Trophoblast cell (in vitro differentiated cells and primary cell): Measurements from ENCODE around the gene ANKRD28.

Experiments
- DNase-seq, 2 donors: peaks; one replicate each; pipeline ENCODE4 v3.0.0-alpha.2; 2016
- H2AFZ ChIP-seq: 2 replicates; pipeline ENCODE4 v1.6.1; 2013; ENCODE audit warnings: low read length, moderate library complexity, mild to moderate bottlenecking; ENCODE audit not compliant: insufficient read depth, poor library complexity
- H2AK5ac ChIP-seq: 2 replicates; pipeline ENCODE4 v1.6.1; 2013; ENCODE audit warnings: mild to moderate bottlenecking, low read length
- H2BK120ac ChIP-seq: 2 replicates; pipeline ENCODE4 v1.6.1; 2013; ENCODE audit warnings: low read length, mild to moderate bottlenecking, moderate library complexity; ENCODE audit not compliant: insufficient read depth, poor library complexity
- H2BK12ac ChIP-seq: 2 replicates; pipeline ENCODE4 v1.6.1; 2013; ENCODE audit warnings: mild to moderate bottlenecking, low read length, moderate library complexity
- H2BK5ac ChIP-seq: 2 replicates; pipeline ENCODE4 v1.6.1; 2013; ENCODE audit warnings: low read length, low read depth, moderate library complexity, mild to moderate bottlenecking; ENCODE audit not compliant: poor library complexity
- H3K14ac ChIP-seq: 2 replicates; pipeline ENCODE4 v1.6.1; 2013; ENCODE audit warnings: mild to moderate bottlenecking, low read length
- H3K18ac ChIP-seq: 2 replicates; pipeline ENCODE4 v1.6.1; 2013; ENCODE audit warnings: mild to moderate bottlenecking, low read length
- H3K23ac ChIP-seq: 2 replicates; pipeline ENCODE4 v1.6.1; 2013; ENCODE audit warnings: low read length
- H3K27ac ChIP-seq: 2 replicates; pipeline ENCODE4 v1.5.1; 2013; ENCODE audit warnings: low read depth, mild to moderate bottlenecking, inconsistent platforms, low read length, moderate library complexity
- H3K27me3 ChIP-seq: 2 replicates; pipeline ENCODE4 v1.6.1; 2013; ENCODE audit warnings: inconsistent platforms, mild to moderate bottlenecking, low read length, moderate library complexity; ENCODE audit not compliant: insufficient read depth
- H3K36me3 ChIP-seq, 2 experiments: 1 replicate in 1 of 2; 2 replicates in 1 of 2; pipeline ENCODE4 v1.6.1; 2013; ENCODE audit warnings: low read length in 2 of 2, mild to moderate bottlenecking in 2 of 2, moderate library complexity in 1 of 2; ENCODE audit not compliant: insufficient read depth in 2 of 2, control insufficient read depth in 1 of 2
- H3K4ac ChIP-seq: 2 replicates; pipeline ENCODE4 v1.6.1; 2013; ENCODE audit warnings: low read depth, mild to moderate bottlenecking, low read length, moderate library complexity
- H3K4me1 ChIP-seq, 2 experiments: 1 replicate in 1 of 2; 2 replicates in 1 of 2; pipeline ENCODE4 v1.6.1; 2013; ENCODE audit warnings: low read length in 2 of 2, mild to moderate bottlenecking in 2 of 2, moderate library complexity in 1 of 2; ENCODE audit not compliant: insufficient read depth in 2 of 2, control insufficient read depth in 1 of 2
- H3K4me2 ChIP-seq: 2 replicates; pipeline ENCODE4 v1.6.1; 2013; ENCODE audit warnings: inconsistent platforms, mild to moderate bottlenecking, low read length, moderate library complexity
- H3K4me3 ChIP-seq: 2 replicates; pipeline ENCODE4 v1.5.1; 2013; ENCODE audit warnings: mild to moderate bottlenecking, low read depth, low read length, inconsistent platforms
- H3K79me1 ChIP-seq: one replicate; pipeline ENCODE4 v1.6.1; 2013; ENCODE audit warnings: low read length
- H3K79me2 ChIP-seq: 2 replicates; pipeline ENCODE4 v1.6.1; 2013; ENCODE audit warnings: low read length, mild to moderate bottlenecking; ENCODE audit not compliant: control insufficient read depth, insufficient read depth, poor library complexity
- H3K9ac ChIP-seq: 2 replicates; pipeline ENCODE4 v1.6.1; 2013; ENCODE audit warnings: mild to moderate bottlenecking, low read length
- H3K9me3 ChIP-seq: 2 replicates; pipeline ENCODE4 v1.6.1; 2013; ENCODE audit warnings: low read depth, mild to moderate bottlenecking, control low read depth, inconsistent platforms, low read length; ENCODE audit not compliant: insufficient read depth
- H4K12ac ChIP-seq: 2 replicates; pipeline ENCODE4 v1.6.1; 2013; ENCODE audit warnings: low read depth, mild to moderate bottlenecking, low read length, moderate library complexity
- H4K8ac ChIP-seq: 2 replicates; pipeline ENCODE4 v1.6.1; 2013; ENCODE audit warnings: low read depth, mild to moderate bottlenecking, low read length, moderate library complexity
- H4K91ac ChIP-seq: one replicate; pipeline ENCODE4 v1.6.1; 2013; ENCODE audit warnings: low read depth, mild to moderate bottlenecking, low read length, moderate library complexity
- WGBS: extraction: QIAGEN DNeasy Blood & Tissue Kit; methylation state at CpG from one replicate; pipeline ENCODE4 v1.1.7; 2013; ENCODE audit warnings: missing lambda C conversion rate; ENCODE audit not compliant: insufficient read length, insufficient coverage; ENCODE audit errors: extremely low coverage; 5-methylcytosine and 5-hydroxymethylcytosine counted together

Gene ANKRD28

DNA sequence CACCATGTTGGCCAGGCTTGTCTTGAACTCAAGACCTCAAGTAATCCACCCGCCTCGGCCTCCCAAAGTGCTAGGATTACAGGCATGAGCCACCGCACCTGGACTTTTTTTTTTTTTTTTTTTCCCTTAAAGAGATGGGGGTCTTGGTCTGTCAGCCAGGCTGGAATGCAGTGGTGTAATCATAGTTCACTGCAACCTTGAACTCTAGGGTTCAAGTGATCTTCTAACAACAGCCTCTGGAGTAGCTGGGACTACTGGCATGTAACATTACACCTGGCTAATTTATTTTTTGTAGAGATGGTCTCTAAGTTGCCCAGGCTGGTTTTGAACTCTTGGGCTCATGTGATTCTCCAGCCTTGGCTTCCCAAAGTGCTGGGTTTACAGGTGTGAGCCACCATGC is 81.6 kb downstream of the ANKRD28 start:
- no peak overlapping the region for H4K8ac ChIP-seq
- H3K23ac ChIP-seq: no peak overlapping the region
- no peaks in the 10 kb centered on the region for H3K79me2 ChIP-seq
- no peak overlapping the region for H2BK5ac ChIP-seq
- no peak overlapping the region for H2BK120ac ChIP-seq
- no peak overlapping the region for H4K91ac ChIP-seq
- H3K27ac ChIP-seq: no peak overlapping the region
- H2BK12ac ChIP-seq: no peak overlapping the region
- no peak overlapping the region for H2AK5ac ChIP-seq
- no peak overlapping the region for H2AFZ ChIP-seq
- H3K14ac ChIP-seq: no peak overlapping the region
- H3K36me3 ChIP-seq: peaks cover 2 to 3% of the 10 kb centered on the region in 2 experiments
- H3K27me3 ChIP-seq: no peaks in the 10 kb centered on the region
- no peak overlapping the region for H3K9ac ChIP-seq
- H3K79me1 ChIP-seq: no peaks in the 10 kb centered on the region
- H3K4me3 ChIP-seq: no peak overlapping the region
- H3K4me1 ChIP-seq: no peaks in the 10 kb centered on the region
- H3K4ac ChIP-seq: no peak overlapping the region
- H4K12ac ChIP-seq: no peak overlapping the region
- no CpG with 5 or more reads among the region's 3 CpGs for WGBS
- no peaks in the 10 kb centered on the region for H3K9me3 ChIP-seq
- no peak for DNase-seq
- no peak overlapping the region for H3K4me2 ChIP-seq
- H3K18ac ChIP-seq: no peak overlapping the region

DNA sequence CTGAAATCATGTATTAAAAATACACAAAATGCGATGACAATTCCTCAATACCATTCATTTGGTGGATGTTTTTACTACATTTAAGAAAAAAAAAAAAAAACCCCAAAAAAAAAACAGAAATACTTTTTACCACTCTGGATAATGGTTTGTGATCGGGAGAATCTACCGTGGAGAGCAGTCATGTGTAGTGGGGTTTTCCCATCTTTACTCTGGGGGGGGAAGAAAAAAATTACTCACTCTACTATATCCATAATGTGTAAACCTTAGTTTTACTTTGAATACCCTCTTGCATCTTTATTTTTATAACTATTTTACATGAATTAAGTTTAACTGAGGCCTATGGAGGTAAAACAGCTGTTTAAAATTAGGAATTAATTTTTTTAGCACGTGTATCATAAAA is 83.3 kb downstream of the ANKRD28 start:
- Histone ChIP-seq H2BK120ac (no peak overlapping the region), H3K9ac (no peak overlapping the region), H3K18ac (no peak overlapping the region), H3K14ac (no peak overlapping the region), H2AK5ac (no peak overlapping the region), H3K27ac (no peak overlapping the region), H4K91ac (no peak overlapping the region), H4K12ac (no peak overlapping the region), H3K9me3 (no peaks in the 10 kb centered on the region), H2BK12ac (no peak overlapping the region), H3K4me1 (no peaks in the 10 kb centered on the region), H3K4ac (no peak overlapping the region), H3K79me1 (no peaks in the 10 kb centered on the region), H3K4me2 (no peak overlapping the region), H3K79me2 (no peaks in the 10 kb centered on the region), H3K4me3 (no peak overlapping the region), H2AFZ (no peak overlapping the region), H3K36me3 (no peaks in the 10 kb centered on the region), H2BK5ac (no peak overlapping the region), H3K27me3 (no peaks in the 10 kb centered on the region), H3K23ac (no peak overlapping the region), H4K8ac (no peak overlapping the region)
- no peak for DNase-seq
- no CpG with 5 or more reads among the region's 4 CpGs for WGBS

DNA sequence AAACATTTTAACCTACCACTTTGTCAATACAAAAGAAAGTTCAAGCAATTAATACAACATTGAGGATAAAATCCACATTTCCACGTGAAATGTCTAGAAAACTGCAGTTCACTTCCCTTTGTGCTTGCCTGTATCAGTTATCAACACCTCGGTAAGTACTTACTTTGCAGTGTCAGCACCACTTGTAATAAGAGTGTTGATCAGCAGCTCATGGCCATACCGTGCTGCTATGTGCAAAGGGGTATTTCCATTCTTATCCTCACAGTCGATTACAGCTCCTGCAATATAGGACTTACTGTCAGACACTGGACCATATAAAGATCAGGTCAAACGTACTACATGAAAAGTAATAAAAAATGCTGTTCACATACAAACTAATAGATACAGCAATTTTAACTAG is 84.4 kb downstream of the ANKRD28 start:
- no peaks in the 10 kb centered on the region for H3K79me2 ChIP-seq
- no peak overlapping the region for H4K8ac ChIP-seq
- no peak overlapping the region for H3K4ac ChIP-seq
- no peak overlapping the region for H2AK5ac ChIP-seq
- H3K4me3 ChIP-seq: no peak overlapping the region
- no peak overlapping the region for H3K18ac ChIP-seq
- no peak overlapping the region for H2BK12ac ChIP-seq
- H2AFZ ChIP-seq: no peak overlapping the region
- no peak overlapping the region for H4K91ac ChIP-seq
- no peak overlapping the region for H3K14ac ChIP-seq
- no peak overlapping the region for H2BK5ac ChIP-seq
- H3K9ac ChIP-seq: no peak overlapping the region
- no peak overlapping the region for H4K12ac ChIP-seq
- no peaks in the 10 kb centered on the region for H3K27me3 ChIP-seq
- H3K4me2 ChIP-seq: no peak overlapping the region
- H3K27ac ChIP-seq: no peak overlapping the region
- no peaks in the 10 kb centered on the region for H3K4me1 ChIP-seq
- H2BK120ac ChIP-seq: no peak overlapping the region
- no peak overlapping the region for H3K23ac ChIP-seq
- H3K79me1 ChIP-seq: no peaks in the 10 kb centered on the region
- H3K36me3 ChIP-seq: no peaks in the 10 kb centered on the region
- no CpG with 5 or more reads among the region's 5 CpGs for WGBS
- H3K9me3 ChIP-seq: no peaks in the 10 kb centered on the region
- DNase-seq: no peak

DNA sequence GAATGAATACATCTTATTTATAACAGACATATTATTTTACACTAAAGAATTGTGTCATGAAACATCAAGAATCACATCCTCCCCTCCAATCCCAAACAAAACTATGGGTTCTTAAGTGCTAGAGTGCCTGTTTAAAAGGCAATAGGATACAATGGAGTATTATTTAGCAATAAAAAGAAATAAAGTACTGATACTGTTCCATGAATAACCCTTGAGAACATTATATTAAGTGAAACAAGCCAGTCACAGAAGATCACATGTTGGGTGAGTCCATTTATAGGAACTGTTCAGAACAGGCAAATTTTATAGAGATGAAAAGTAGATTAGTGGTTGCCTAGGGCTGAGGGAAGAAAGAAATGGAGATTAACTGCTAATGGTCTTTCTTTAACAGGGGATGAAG is 86.5 kb downstream of the ANKRD28 start:
- Histone ChIP-seq H3K4me1 (no peaks in the 10 kb centered on the region), H3K27me3 (no peaks in the 10 kb centered on the region), H3K27ac (no peak overlapping the region), H3K79me1 (no peaks in the 10 kb centered on the region), H3K79me2 (no peaks in the 10 kb centered on the region), H3K18ac (no peak overlapping the region), H3K36me3 (no peaks in the 10 kb centered on the region), H3K4me3 (no peak overlapping the region), H3K23ac (no peak overlapping the region), H2AK5ac (no peak overlapping the region), H3K9ac (no peak overlapping the region), H2AFZ (no peak overlapping the region), H3K4me2 (no peak overlapping the region), H4K12ac (no peak overlapping the region), H3K4ac (no peak overlapping the region), H3K14ac (no peak overlapping the region), H2BK5ac (no peak overlapping the region), H2BK12ac (no peak overlapping the region), H3K9me3 (no peaks in the 10 kb centered on the region), H4K91ac (no peak overlapping the region), H4K8ac (no peak overlapping the region), H2BK120ac (no peak overlapping the region)
- no peak for DNase-seq
